HFFc6 (cell line): ENCODE data around the gene NWD2. TPM values are rescaled to one million over a fixed set of nuclear protein-coding genes. Genes with fewer than 3 reads are reported as not detected.
"Not testable (repeated sequence)": the region's sequence is repeated elsewhere in the genome, so short reads cannot be mapped to it uniquely, and the experiment has no call there.

Experiments used
- DNase-seq: peaks from one replicate; pipeline ENCODE4 v3.0.0-alpha.2; 2018
- H3K27ac Mint-ChIP-seq: 2 replicates; pipeline ENCODE4 v1.8.0; 2020; ENCODE audit warnings: mild to moderate bottlenecking, mixed read lengths
- H3K27me3 Mint-ChIP-seq: 2 replicates; pipeline ENCODE4 v1.8.0; 2021; ENCODE audit warnings: mild to moderate bottlenecking, moderate library complexity, mixed read lengths; ENCODE audit not compliant: insufficient read depth
- H3K36me3 Mint-ChIP-seq: 2 replicates; pipeline ENCODE4 v1.8.0; 2021; ENCODE audit warnings: low read depth, mixed read lengths
- H3K4me1 Mint-ChIP-seq: 2 replicates; pipeline ENCODE4 v1.8.0; 2020; ENCODE audit warnings: low read depth, mixed read lengths
- H3K4me3 Mint-ChIP-seq: 2 replicates; pipeline ENCODE4 v1.8.0; 2020; ENCODE audit warnings: mild to moderate bottlenecking, moderate library complexity, mixed read lengths
- H3K9me3 Mint-ChIP-seq: 2 replicates; pipeline ENCODE4 v1.8.0; 2020; ENCODE audit warnings: mild to moderate bottlenecking, mixed read lengths
- microRNA-seq: library from miRNA; unstranded; fragments of <30 nt; microRNA quantifications from one replicate; pipeline ENCODE4, GENCODE V29; 2019
- total RNA-seq, 6 experiments: library from RNA; stranded (reverse); fragmentation: NEBNext Ultra II Directional; extraction: Animal tissue kit (Norgen Biotek cat#: 25700); gene quantifications; 2 replicates in 1 of 6; 3 replicates in 5 of 6; pipeline ENCODE4 v1.2.3, GENCODE V29; 2021
- TF ChIP-seq, protein P1 (sequence below): fragments of 200-600 bp; sonication (generic); IDR thresholded peaks from 2 replicates; pipeline ENCODE4 v1.5.0; 2021; ENCODE audit warnings: antibody characterized with exemption, mild to moderate bottlenecking

The NWD2 gene
- total RNA-seq, 6 experiments from 2014 or later: not detected

DNA sequence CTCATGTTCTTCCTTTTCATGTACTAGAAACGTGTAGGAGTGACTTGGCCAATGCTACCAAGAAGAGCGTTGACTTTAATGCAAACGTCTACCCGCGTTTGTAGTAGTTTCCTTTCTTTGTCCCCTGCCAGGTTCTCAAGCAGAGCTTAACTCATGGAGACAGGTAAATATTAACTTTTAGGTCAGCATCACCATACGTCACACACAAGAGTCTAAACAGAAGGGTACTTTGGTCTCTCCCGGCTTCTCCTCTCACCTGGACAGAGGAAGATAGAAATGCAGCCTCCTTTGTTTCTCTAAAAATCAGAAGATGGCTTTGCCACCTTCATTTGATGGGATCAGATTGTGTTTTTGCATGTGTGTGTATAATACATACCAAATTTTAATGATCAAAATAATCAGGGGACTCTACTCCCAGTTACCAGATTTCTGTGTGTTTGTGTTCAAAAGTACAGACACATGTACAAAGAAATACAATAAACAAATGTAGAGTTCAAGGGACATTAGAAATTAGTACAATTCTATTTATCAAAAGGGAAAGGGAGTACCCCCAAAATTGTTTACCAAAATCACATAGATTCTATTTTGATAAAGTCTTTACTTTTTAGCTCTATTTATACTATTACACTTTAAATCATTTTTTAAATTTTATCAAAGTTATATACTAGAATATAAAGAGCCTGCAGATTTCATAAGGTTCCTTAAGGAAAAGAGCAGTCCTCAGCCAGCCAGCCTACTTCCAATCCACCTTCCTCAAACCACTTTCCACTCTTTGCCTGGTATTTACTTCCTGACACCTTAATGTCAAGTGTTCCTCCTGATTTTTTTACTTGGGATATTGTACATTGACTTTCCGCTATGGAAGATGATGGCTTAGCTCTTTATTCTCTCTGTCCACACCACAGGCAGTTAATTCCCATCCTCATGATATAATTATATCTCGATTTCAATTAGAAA, 246.1 kb downstream of the NWD2 start:
- DNase-seq: no peak
- Mint-ChIP-seq H3K27me3 (peaks cover 2% of the 10 kb centered on the region), H3K36me3 (no peaks in the 10 kb centered on the region), H3K9me3 (no peaks in the 10 kb centered on the region), H3K4me3 (no peak overlapping the region), H3K4me1 (no peaks in the 10 kb centered on the region), H3K27ac (no peak overlapping the region)
- TF ChIP-seq, protein P1, sequence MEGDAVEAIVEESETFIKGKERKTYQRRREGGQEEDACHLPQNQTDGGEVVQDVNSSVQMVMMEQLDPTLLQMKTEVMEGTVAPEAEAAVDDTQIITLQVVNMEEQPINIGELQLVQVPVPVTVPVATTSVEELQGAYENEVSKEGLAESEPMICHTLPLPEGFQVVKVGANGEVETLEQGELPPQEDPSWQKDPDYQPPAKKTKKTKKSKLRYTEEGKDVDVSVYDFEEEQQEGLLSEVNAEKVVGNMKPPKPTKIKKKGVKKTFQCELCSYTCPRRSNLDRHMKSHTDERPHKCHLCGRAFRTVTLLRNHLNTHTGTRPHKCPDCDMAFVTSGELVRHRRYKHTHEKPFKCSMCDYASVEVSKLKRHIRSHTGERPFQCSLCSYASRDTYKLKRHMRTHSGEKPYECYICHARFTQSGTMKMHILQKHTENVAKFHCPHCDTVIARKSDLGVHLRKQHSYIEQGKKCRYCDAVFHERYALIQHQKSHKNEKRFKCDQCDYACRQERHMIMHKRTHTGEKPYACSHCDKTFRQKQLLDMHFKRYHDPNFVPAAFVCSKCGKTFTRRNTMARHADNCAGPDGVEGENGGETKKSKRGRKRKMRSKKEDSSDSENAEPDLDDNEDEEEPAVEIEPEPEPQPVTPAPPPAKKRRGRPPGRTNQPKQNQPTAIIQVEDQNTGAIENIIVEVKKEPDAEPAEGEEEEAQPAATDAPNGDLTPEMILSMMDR: no peak

DNA sequence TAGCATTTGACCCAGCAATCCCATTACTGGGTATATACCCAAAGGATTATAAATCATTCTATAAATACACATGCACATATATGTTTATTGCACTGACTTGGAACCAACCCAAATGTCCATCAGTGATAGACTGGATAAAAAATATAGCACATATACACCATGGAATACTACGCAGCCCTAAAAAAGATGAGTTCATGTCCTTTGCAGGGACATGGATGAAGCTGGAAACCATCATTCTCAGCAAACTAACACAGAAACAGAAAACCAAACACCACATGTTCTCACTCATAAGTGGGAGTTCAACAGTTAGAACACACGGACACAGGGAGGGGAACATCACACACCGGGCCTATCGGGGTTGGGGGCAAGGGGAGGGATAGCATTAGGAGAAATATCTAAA, 250.8 kb downstream of the NWD2 start:
- not testable (repeated sequence) for DNase-seq, H3K4me1 Mint-ChIP-seq, H3K27ac Mint-ChIP-seq, H3K27me3 Mint-ChIP-seq, H3K9me3 Mint-ChIP-seq, H3K4me3 Mint-ChIP-seq, H3K36me3 Mint-ChIP-seq

Small RNAs within 50 kb of the gene (microRNA-seq; reads per million reads assigned to microRNA genes)
- not detected for gene MIR4801
